Measurements from ENCODE around the gene HCN2.

- no peak for TF ChIP-seq CTCF (IDR thresholded peaks at IDR 0.05)
- no peak for TF ChIP-seq POLR2AphosphoS5 (IDR thresholded peaks at IDR 0.05)
Measured at GRCh38 chr19:617551-618246, 28.0 kb downstream of the HCN2 start.

Data from breast epithelium (tissue), 3 donors.